ENCODE measurements around the gene SPTLC3. TPM values are rescaled to one million over a fixed set of nuclear protein-coding genes. Genes with fewer than 3 reads are reported as not detected.

The SPTLC3 gene
- total and polyA plus RNA-seq, 2 of the 13 experiments (the other 11 are each of a cell fraction or from before 2014, with no cell fraction given): 20.5 to 95.6 TPM

GRCh38 chr20:13121840-13122515 is 113.2 kb downstream of the SPTLC3 start (continued):
- TF ChIP-seq ZNF142 (CRISPR knock-in tag; IDR thresholded peaks at IDR 0.05): 0 out of 2 replicates have a peak, but pooled peaks have one; percentile 59
- peak; percentile 67; the same call in 1 of the 2 replicates for TF ChIP-seq HOXD1 (CRISPR knock-in tag; IDR thresholded peaks at IDR 0.05)
- no peak for TF ChIP-seq TOE1 (CRISPR knock-in tag; IDR thresholded peaks at IDR 0.05)
- TF ChIP-seq PHB2 (IDR thresholded peaks at IDR 0.05; ENCODE audit: partially characterized antibody): no peak
- TF ChIP-seq CHD4 (IDR thresholded peaks at IDR 0.05; ENCODE audit: borderline replicate concordance, low read length): no peak; the same call in 1 of the 2 replicates
- TF ChIP-seq ZBTB20 (CRISPR knock-in tag; IDR thresholded peaks at IDR 0.05; ENCODE audit: borderline replicate concordance, low read depth): no peak
- TF ChIP-seq SOX13 (IDR thresholded peaks at IDR 0.05): peak; percentile 94
- peak in 1 of 2 experiments; percentile 99; a peak in 2 of 4 replicates for TF ChIP-seq SOX13 (CRISPR knock-in tag; conservative IDR thresholded peaks at IDR 0.05 in 1 of 2, IDR thresholded peaks at IDR 0.05 in 1 of 2)
- peak; percentile 67; the same call in 1 of the 2 replicates for TF ChIP-seq ETV5 (CRISPR knock-in tag; IDR thresholded peaks at IDR 0.05; ENCODE audit: borderline replicate concordance)
- no peak for TF ChIP-seq ZBTB14 (CRISPR knock-in tag; IDR thresholded peaks at IDR 0.05)
- no peak for TF ChIP-seq KDM4B (CRISPR knock-in tag; IDR thresholded peaks at IDR 0.05)
- TF ChIP-seq ZFY (CRISPR knock-in tag; IDR thresholded peaks at IDR 0.05): peak; percentile 9; the same call in 1 of the 2 replicates
- no peak for TF ChIP-seq ARNT2 (CRISPR knock-in tag; IDR thresholded peaks at IDR 0.05; ENCODE audit: low read depth)
- TF ChIP-seq TBX3 (IDR thresholded peaks at IDR 0.05; ENCODE audit: borderline replicate concordance): no peak
- peak; percentile 44; the same call in 1 of the 2 replicates for TF ChIP-seq TRIM24 (CRISPR knock-in tag; IDR thresholded peaks at IDR 0.05)
- TF ChIP-seq STAG1 (CRISPR knock-in tag; IDR thresholded peaks at IDR 0.05): peak; percentile 14; the same call in 1 of the 2 replicates
- peak; percentile 60; the same call in 1 of the 2 replicates for TF ChIP-seq HDAC1 (CRISPR knock-in tag; IDR thresholded peaks at IDR 0.05)
- peak; percentile 67; the same call in 1 of the 2 replicates for TF ChIP-seq NKX3-1 (CRISPR knock-in tag; IDR thresholded peaks at IDR 0.05)
- peak; percentile 89 for TF ChIP-seq CREM (IDR thresholded peaks at IDR 0.05)
- TF ChIP-seq CREM (CRISPR knock-in tag; IDR thresholded peaks at IDR 0.05): no peak
- TF ChIP-seq ZNF777 (CRISPR knock-in tag; IDR thresholded peaks at IDR 0.05): peak; percentile 89
- 0 out of 4 replicates have a peak, but pooled peaks of 1 of the 2 experiments have one; percentile 42 for TF ChIP-seq NR2F1 (CRISPR knock-in tag; IDR thresholded peaks at IDR 0.05)
- peak; percentile 90 for TF ChIP-seq ZNF644 (CRISPR knock-in tag; IDR thresholded peaks at IDR 0.05; ENCODE audit: low read depth)
